Colonic mucosa (tissue), 4 donors: ENCODE measurements around the gene NR1D2. TPM values are rescaled to one million over a fixed set of nuclear protein-coding genes. Genes with fewer than 3 reads are reported as not detected.

ENCODE experiments used
- DNase-seq: peaks from one replicate; pipeline ENCODE4 v3.0.0-alpha.2; 2020
- H3K27ac ChIP-seq: fragments of 200-600 bp; one replicate; pipeline ENCODE4 v1.8.0; 2021
- H3K27me3 ChIP-seq: fragments of 200-600 bp; one replicate; pipeline ENCODE4 v1.8.0; 2021
- H3K36me3 ChIP-seq: fragments of 200-600 bp; one replicate; pipeline ENCODE4 v1.8.0; 2021
- H3K4me1 ChIP-seq: fragments of 200-600 bp; one replicate; pipeline ENCODE4 v1.8.0; 2021; ENCODE audit warnings: mild to moderate bottlenecking
- H3K4me3 ChIP-seq: fragments of 200-600 bp; one replicate; pipeline ENCODE4 v1.8.0; 2021
- H3K9ac ChIP-seq, 2 donors: one replicate each; pipeline ENCODE4 v1.7.0; 2013; ENCODE audit warnings: control low read depth in 2 of 2, low read depth in 2 of 2, low read length in 2 of 2
- H3K9me3 ChIP-seq: fragments of 200-600 bp; one replicate; pipeline ENCODE4 v1.8.0; 2021
- CTCF ChIP-seq: fragments of 200-600 bp; IDR thresholded peaks from one replicate; pipeline ENCODE4 v1.8.0; 2022; ENCODE audit warnings: antibody characterized with exemption, mild to moderate bottlenecking
- intact Hi-C: fragments of 100-400 bp; cut with DNase I; formaldehyde crosslinking; loops from one replicate; pipeline ENCODE4 v1.14.1; 2022
- total RNA-seq, 2 donors: library from RNA; stranded (reverse); fragmentation: NEBNext Ultra II Directional in 1 of 2; extraction: Animal tissue kit (Norgen Biotek cat#: 25700) in 1 of 2; gene quantifications; one replicate each; pipeline ENCODE4 v1.2.1, GENCODE V29; 2021
- donor health status: healthy.
- donor health status: DM: no; HTN: no; CAD: no.
- donor health status: DM: no; HTN: no; CAD: no.

The NR1D2 gene
- total RNA-seq, 2 donors from 2014 or later: 9.8 to 41.9 TPM

GRCh38 chr3:23952646-23953045, 7.6 kb downstream of the NR1D2 start:
- intact Hi-C loops: no loop called here
- no peak overlapping the region for H3K4me3 ChIP-seq
- no peak overlapping the region for H3K27ac ChIP-seq
- H3K4me1 ChIP-seq: peaks cover 5% of the 10 kb centered on the region
- no peak overlapping the region for H3K9ac ChIP-seq
- no peaks in the 10 kb centered on the region for H3K36me3 ChIP-seq
- H3K9me3 ChIP-seq: no peaks in the 10 kb centered on the region
- DNase-seq: no peak
- no peak for TF ChIP-seq CTCF
- H3K27me3 ChIP-seq: no peaks in the 10 kb centered on the region

GRCh38 chr3:23953523-23953922, 8.4 kb downstream of the NR1D2 start:
- no peaks in the 10 kb centered on the region for H3K9me3 ChIP-seq
- H3K4me3 ChIP-seq: no peak overlapping the region
- H3K27me3 ChIP-seq: no peaks in the 10 kb centered on the region
- no peak overlapping the region for H3K27ac ChIP-seq
- no peaks in the 10 kb centered on the region for H3K36me3 ChIP-seq
- no peak for TF ChIP-seq CTCF
- peaks cover 5% of the 10 kb centered on the region for H3K4me1 ChIP-seq
- H3K9ac ChIP-seq: no peak overlapping the region
- DNase-seq: no peak
- intact Hi-C loops: no loop called here

GRCh38 chr3:23954144-23954543, 9.1 kb downstream of the NR1D2 start:
- intact Hi-C loops: no loop called here
- Histone ChIP-seq H3K4me1 (peaks cover 10% of the 10 kb centered on the region), H3K4me3 (no peak overlapping the region), H3K9me3 (no peaks in the 10 kb centered on the region), H3K36me3 (no peaks in the 10 kb centered on the region), H3K27ac (no peak overlapping the region), H3K27me3 (no peaks in the 10 kb centered on the region), H3K9ac (no peak overlapping the region)
- TF ChIP-seq CTCF: no peak
- DNase-seq: no peak

- no peak for DNase-seq
- Histone ChIP-seq H3K9me3 (no peaks in the 10 kb centered on the region), H3K27ac (no peak overlapping the region), H3K36me3 (no peaks in the 10 kb centered on the region), H3K9ac (no peak overlapping the region), H3K4me1 (peaks cover 8% of the 10 kb centered on the region), H3K27me3 (no peaks in the 10 kb centered on the region), H3K4me3 (no peak overlapping the region)
- no peak for TF ChIP-seq CTCF
- intact Hi-C loops: no loop called here
Observed at GRCh38 chr3:23956701-23957100, 11.6 kb downstream of the NR1D2 start.

- Histone ChIP-seq H3K4me3 (no peak overlapping the region), H3K9ac (no peak overlapping the region), H3K27me3 (no peaks in the 10 kb centered on the region), H3K27ac (peak overlapping the region; percentile 23), H3K9me3 (no peaks in the 10 kb centered on the region), H3K4me1 (peaks cover 8% of the 10 kb centered on the region), H3K36me3 (no peaks in the 10 kb centered on the region)
- TF ChIP-seq CTCF: no peak
- intact Hi-C loops: no loop called here
- no peak for DNase-seq
Observed at GRCh38 chr3:23959135-23959900, 14.2 kb downstream of the NR1D2 start.
